Panc1 (cell line): ENCODE results near the gene RPL36A. TPM values are rescaled to one million over a fixed set of nuclear protein-coding genes. Genes with fewer than 3 reads are reported as not detected.

ENCODE experiments used
- ATAC-seq: fragments of 200-7000 bp; cut with Tn5 transposase; 2 replicates; pipeline ENCODE4 v1.9.1; 2020; ENCODE audit warnings: mild to moderate bottlenecking, moderate library complexity
- BruUV-seq: library from RNA; stranded (reverse); fragments of 400-500 nt; replicated peaks from 2 replicates; lab custom pipeline; 2021; lab: Mats Ljungman, UMichigan
- CTCF ChIA-PET: fragments of 300-600 bp; sonication (Branson Sonifier 250); formaldehyde crosslinking; loops from one replicate; lab custom pipeline; 2022; ENCODE audit warnings: antibody characterized with exemption; lab: Charles Lee
- POLR2A ChIA-PET: fragments of 300-600 bp; sonication (Branson Sonifier 250); formaldehyde crosslinking; loops from one replicate; lab custom pipeline; 2022; ENCODE audit warnings: antibody characterized with exemption; lab: Charles Lee
- DNase-seq: peaks from one replicate; pipeline ENCODE4 v3.0.0-alpha.2; 2010; ENCODE audit warnings: low read depth, low spot score
- H3K27ac ChIP-seq: 2 replicates; pipeline ENCODE4 v1.5.1; 2011; ENCODE audit warnings: mild to moderate bottlenecking, low read length, inconsistent platforms
- H3K27me3 ChIP-seq: fragments of 200-500 bp; sonication (Bioruptor generic); 2 replicates; pipeline ENCODE4 v1.6.0; 2014; ENCODE audit warnings: low read length, inconsistent platforms; ENCODE audit not compliant: control insufficient read depth, insufficient read depth
- H3K36me3 ChIP-seq: fragments of 200-500 bp; sonication (Bioruptor generic); 2 replicates; pipeline ENCODE4 v1.5.1; 2014; ENCODE audit warnings: inconsistent platforms, mild to moderate bottlenecking, low read length, moderate library complexity; ENCODE audit not compliant: control insufficient read depth, insufficient read depth
- H3K4me1 ChIP-seq: 2 replicates; pipeline ENCODE4 v1.5.1; 2011; ENCODE audit warnings: inconsistent platforms, mild to moderate bottlenecking, low read length, moderate library complexity; ENCODE audit not compliant: control insufficient read depth, insufficient read depth
- H3K4me3 ChIP-seq, 2 experiments: 2 replicates each; pipeline ENCODE4 v1.5.1; 2011 to 2012; ENCODE audit warnings: low read depth in 2 of 2, low read length in 2 of 2, mild to moderate bottlenecking in 2 of 2, inconsistent platforms in 1 of 2, moderate library complexity in 1 of 2
- H3K9me3 ChIP-seq: fragments of 200-500 bp; sonication (Bioruptor generic); 2 replicates; pipeline ENCODE4 v1.5.1; 2014; ENCODE audit warnings: low read depth, mild to moderate bottlenecking, inconsistent platforms, low read length, moderate library complexity; ENCODE audit not compliant: control insufficient read depth, insufficient read depth
- CTCF ChIP-seq: fragments of 450-650 bp; IDR thresholded peaks from 2 replicates; pipeline ENCODE4 v1.5.1; 2017; ENCODE audit warnings: mild to moderate bottlenecking
- POLR2AphosphoS5 ChIP-seq: IDR thresholded peaks from 2 replicates; pipeline ENCODE4 v1.6.1; 2012; ENCODE audit warnings: mild to moderate bottlenecking, low read depth, low read length, moderate library complexity
- REST ChIP-seq, 2 experiments: IDR thresholded peaks; 2 replicates each; pipeline ENCODE4 v1.6.1; 2011 to 2012; ENCODE audit warnings: low read depth in 2 of 2, control low read depth in 1 of 2, low read length in 1 of 2, mild to moderate bottlenecking in 1 of 2, moderate library complexity in 1 of 2; ENCODE audit not compliant: insufficient read depth in 1 of 2
- SIN3A ChIP-seq: IDR thresholded peaks from 2 replicates; pipeline ENCODE4 v1.6.1; 2012; ENCODE audit warnings: low read depth, mild to moderate bottlenecking, low read length, moderate library complexity, borderline replicate concordance; ENCODE audit not compliant: insufficient read depth
- TCF7L2 ChIP-seq: IDR thresholded peaks from 2 replicates; pipeline ENCODE4 v1.6.1; 2011; ENCODE audit warnings: mild to moderate bottlenecking, low read depth, low read length, inconsistent platforms
- in situ Hi-C: cut with HindIII; loops from 2 replicates; pipeline ENCODE4 v1.10.0; 2016; ENCODE audit warnings: low sequenced_read_pairs, low pct_unique_long_range_greater_than_20kb
- intact Hi-C: fragments of 100-400 bp; cut with micrococcal nuclease; formaldehyde crosslinking; loops from one replicate; pipeline ENCODE4 v1.10.0; 2022; ENCODE audit not compliant: unreplicated experiment
- total RNA-seq: library from RNA; stranded (reverse); gene quantifications from one replicate; pipeline ENCODE4 v1.2.1, GENCODE V29; 2021; ENCODE audit not compliant: unreplicated experiment

The RPL36A gene
- total RNA-seq, 1 experiment from 2014 or later = 308 TPM

- Histone ChIP-seq H3K27me3 (no peaks in the 10 kb centered on the region), H3K4me1 (no peaks in the 10 kb centered on the region), H3K27ac (no peak overlapping the region), H3K9me3 (no peaks in the 10 kb centered on the region), H3K36me3 (no peaks in the 10 kb centered on the region), H3K4me3 (no peak overlapping the region)
- in situ Hi-C loops (no loop called here), intact Hi-C loops (no loop called here)
- BruUV-seq = no TSS peak
- DNase-seq (no peak), ATAC-seq (no peak)
- ChIA-PET CTCF (no interaction called here), POLR2A (no interaction called here)
- TF ChIP-seq CTCF = no peak
- TF ChIP-seq POLR2AphosphoS5 = no peak
- no peak for TF ChIP-seq TCF7L2
- TF ChIP-seq SIN3A = no peak
- TF ChIP-seq REST (IDR thresholded peaks at IDR 0.05; ENCODE audit: insufficient read depth in 1 of 2, low read depth in 2 of 2, low read length in 1 of 2) = no peak
Measured at GRCh38 chrX:101360390-101360789, 30.4 kb upstream of the RPL36A start.

- BruUV-seq = no TSS peak
- no peaks in the 10 kb centered on the region for H3K27me3 ChIP-seq
- H3K36me3 ChIP-seq = no peaks in the 10 kb centered on the region
- ATAC-seq (no peak), DNase-seq (no peak)
- H3K27ac ChIP-seq = no peak overlapping the region
- ChIA-PET CTCF (interaction anchor here (1.6 kb wide), 1 partner anchor 28 kb away, joined by 5 read pairs; the partner anchor contains the start of gene RPL36A), POLR2A (no interaction called here)
- in situ Hi-C loops (no loop called here), intact Hi-C loops (no loop called here)
- H3K9me3 ChIP-seq = no peaks in the 10 kb centered on the region
- TF ChIP-seq CTCF (no peak), TCF7L2 (no peak), SIN3A (no peak), POLR2AphosphoS5 (no peak), REST (IDR thresholded peaks at IDR 0.05; ENCODE audit: insufficient read depth in 1 of 2, low read depth in 2 of 2, low read length in 1 of 2) (no peak)
- H3K4me1 ChIP-seq = no peaks in the 10 kb centered on the region
- no peak overlapping the region for H3K4me3 ChIP-seq
Measured at GRCh38 chrX:101362116-101362515, 28.7 kb upstream of the RPL36A start.
